Measurements from ENCODE around the gene PSMD13.
"Not testable (repeated sequence)": the region's sequence is repeated elsewhere in the genome, so short reads cannot be mapped to it uniquely, and the experiment has no call there.

PSMD13 gene

DNA sequence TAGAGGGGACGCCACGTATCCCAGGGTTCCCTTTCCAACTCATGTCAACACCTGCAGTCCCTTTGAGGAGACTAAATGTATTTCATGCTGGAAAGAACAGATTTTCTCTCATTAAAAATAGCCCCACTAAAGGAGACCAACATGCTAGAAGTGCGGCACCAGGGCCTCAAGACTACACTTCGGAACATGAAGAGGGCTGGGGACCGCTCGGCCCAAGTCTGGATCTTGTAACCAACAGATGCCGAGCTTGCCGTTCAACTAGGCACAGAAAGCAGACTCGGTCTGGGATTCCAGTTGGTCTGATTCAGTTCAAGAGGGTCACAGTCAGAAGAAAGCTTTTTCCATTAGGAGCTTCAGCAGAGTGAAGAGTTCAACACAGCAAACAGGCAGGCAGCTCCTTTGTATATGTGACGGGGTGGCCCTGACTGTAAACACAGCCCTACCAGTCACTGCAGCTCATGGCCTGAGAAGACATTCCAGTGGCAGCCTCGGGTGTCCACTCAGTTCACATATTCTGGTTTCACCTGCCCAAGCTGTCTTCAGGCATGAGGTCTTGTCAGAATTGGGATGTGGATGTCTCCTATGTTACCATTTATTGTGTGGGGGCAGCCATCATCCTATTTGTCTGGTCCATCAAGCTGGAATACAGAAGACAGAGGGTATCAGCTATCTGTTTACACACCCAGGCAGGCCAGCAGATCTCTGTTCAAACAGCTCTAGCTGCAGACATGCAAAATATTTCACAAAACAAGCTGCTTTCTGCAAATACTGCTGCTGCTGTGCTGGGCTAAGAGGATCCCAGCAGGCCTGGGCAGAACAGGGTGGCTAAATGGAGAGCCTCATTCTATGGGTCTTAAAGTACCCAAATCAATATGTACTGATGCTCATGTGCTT, 20.4 kb upstream of the PSMD13 start:
- no peak for DNase-seq (ENCODE audit: low read depth in 2 of 2, low spot score in 1 of 2)

DNA sequence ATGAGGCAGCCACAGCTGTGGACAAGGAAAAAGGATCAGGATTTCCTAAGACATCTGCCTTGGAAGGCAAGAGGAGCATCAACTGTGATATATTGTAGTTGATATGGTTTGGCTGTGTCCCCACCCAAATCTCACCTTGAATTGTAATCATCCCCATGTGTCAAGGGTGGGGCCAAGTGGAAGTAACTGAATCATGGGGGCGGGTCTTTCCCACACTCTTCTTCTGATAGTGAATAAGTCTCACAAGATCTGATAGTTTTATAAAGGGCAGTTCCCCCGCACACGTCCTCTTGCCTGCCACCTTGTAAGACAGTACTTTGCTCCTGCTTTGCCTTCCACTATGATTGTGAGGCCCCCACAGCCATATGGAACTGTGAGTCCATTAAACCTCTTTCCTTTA, 19.1 kb upstream of the PSMD13 start:
- no peak for DNase-seq (ENCODE audit: low read depth in 2 of 2, low spot score in 1 of 2)

DNA sequence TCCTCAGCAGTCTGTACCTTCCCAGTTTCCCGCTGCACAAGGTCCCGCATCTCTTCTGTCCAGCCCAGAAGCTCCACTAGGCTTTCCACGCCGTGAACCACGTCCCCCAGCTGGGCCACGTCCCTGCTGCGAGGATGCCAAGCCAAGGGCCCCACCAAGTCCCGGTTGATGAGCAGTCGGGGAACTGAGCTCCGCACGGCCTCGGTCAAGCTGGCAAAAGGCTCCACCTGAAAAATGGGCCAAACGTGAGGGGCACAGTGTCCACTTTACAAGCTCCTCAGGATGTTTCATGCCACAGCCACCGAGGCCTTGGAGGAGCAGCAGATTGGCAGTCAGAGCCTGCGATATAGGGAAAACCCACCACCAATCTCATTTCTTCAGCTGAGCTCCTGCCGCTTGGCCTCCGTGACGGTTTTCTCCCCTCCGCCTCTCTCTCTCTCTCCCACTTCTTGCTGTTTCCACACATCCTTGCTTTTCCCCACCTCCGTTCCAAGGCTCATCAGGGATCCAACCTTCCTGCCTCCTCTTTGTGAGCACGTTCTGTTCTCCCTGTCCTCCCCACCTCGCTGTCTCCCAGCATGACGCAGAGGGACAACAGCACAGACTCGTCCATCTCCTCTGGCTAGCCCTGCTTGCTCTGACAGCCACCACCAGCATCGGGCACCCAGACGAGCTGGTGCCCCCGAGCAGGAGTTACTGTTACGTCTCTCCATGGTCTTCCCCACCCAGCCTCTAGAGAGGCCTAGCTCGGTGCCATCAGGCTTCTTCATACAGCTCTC, 17.8 kb upstream of the PSMD13 start:
- no peak for DNase-seq (ENCODE audit: low read depth in 2 of 2, low spot score in 1 of 2)

DNA sequence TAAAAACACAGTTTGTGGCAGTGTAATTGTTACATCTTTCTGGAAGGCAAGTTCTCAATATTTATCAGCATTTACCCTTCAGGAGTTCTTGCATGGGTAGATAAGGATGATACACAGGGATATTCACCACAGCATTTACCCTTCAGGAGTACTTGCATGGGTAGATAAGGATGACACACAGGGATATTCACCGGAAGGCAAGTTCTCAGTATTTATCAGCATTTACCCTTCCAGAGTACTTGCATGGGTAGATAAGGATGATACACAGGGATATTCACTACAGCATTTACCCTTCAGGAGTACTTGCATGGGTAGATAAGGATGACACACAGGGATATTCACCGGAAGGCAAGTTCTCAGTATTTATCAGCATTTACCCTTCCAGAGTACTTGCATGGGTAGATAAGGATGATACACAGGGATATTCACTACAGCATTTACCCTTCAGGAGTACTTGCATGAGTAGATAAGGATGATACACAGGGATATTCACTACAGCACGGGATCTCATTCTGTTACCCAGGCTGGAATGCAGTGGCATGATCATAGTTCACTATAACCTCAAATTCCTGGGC, 16.0 kb upstream of the PSMD13 start:
- DNase-seq (ENCODE audit: low read depth in 2 of 2, low spot score in 1 of 2): not testable (repeated sequence)

DNA sequence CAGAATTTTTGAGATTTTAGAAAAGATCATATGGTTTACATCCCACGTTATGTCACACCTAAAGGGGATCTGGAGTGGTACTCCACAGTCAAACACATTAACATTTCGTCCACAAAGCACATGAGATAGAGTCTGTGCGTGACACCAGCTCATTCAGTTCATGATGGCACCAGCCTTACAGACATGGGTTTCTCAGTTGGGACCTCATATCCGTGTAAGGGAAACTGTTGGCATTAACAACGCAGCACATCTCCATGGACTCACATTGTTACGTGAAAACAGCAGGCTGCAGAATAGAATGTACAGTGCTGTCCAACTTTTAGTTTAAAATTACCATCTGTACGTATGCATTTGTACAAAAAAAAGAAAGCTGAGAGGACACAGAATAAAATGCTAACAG, 15.2 kb upstream of the PSMD13 start:
- DNase-seq (ENCODE audit: low read depth in 2 of 2, low spot score in 1 of 2): no peak

DNA sequence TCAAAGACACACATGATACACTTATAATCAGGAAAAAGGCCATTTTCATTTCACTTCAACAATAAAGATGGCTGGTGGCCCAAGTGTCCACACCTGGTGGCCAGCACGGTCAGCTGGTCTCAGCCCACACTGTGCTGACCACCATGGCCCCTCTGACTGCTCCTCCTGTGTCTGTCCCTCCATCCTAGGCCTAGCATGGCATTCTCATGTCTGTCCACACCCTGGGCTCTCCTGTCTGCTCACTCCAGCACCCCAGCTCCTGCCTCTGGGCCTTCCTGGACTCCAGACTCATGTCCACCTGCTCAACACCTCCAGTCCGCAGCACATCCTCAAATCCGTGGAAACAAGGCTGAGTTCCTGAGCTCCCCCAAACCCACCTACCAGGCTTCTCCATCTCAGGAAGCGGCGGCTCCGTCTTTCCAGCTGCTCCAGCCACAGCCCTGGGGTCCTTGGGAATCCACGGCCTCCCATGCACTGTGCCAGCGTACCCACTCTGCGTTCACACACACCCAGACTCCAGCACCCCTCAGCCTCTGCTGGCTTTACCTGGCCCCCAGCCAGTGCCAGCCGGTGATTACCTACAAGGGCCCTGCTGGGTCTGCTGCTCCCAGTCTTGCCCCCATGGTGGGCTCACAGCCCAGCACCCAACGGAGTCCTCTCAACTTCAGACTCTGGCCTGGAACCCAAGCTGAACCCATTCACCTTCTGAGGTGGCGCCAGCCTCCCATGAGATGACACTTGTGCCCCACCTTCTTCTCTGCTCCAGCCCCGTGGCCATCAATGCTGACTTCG, 14.6 kb upstream of the PSMD13 start:
- DNase-seq (ENCODE audit: low read depth in 2 of 2, low spot score in 1 of 2): no peak

DNA sequence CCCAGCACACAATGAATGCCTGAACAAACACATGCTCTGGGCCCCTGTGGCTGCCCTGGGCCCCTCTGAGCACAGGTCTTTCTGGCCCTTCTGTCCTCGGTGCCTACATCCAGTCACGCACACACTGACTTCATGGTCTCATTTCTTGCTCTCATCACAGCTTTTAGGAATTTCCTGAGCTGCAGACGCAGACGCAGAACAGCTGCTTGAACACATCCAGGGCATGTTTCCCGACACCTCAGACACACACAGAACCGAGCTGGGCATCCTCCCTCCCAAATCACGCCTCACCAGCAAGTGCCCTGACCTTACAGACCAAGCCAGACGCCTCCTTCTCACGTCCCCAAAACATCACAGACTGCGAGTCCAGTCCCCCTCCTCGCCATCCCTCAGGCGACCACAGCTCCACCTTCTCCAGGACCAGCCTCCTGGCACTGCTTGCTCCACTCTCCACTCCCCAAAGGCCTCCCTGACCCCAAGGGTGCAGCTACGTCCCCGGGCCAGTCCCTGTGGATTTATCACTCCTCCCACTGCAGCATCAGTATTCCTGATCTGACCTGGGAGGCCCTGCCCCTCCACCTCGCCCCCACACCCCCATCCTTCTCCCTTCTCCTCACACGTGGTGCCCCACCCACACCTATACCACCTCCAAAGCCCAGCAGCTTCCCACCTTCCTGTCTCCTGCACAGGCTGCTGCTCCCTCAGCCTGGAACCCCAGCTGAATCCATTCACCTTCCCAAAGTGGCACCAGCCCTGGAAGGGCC, 13.6 kb upstream of the PSMD13 start:
- DNase-seq (ENCODE audit: low read depth in 2 of 2, low spot score in 1 of 2): no peak

DNA sequence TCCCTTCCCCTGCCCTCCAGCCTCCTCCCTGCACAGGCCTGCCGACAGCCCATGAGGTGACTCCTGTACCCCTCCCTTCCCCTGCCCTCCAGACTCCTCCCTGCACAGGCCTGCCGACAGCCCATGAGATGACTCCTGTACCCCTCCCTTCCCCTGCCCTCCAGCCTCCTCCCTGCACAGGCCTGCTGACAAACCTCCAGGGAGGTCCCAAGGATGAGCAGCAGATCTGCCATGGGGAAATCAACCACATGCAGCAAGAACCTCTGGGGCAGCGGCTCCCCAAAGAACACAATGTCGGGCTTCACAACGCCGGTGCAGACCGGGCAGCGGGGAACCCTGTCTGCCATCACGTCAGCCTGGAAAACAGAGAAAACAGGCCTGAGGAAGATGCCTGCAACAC, 12.9 kb upstream of the PSMD13 start:
- no peak for DNase-seq (ENCODE audit: low read depth in 2 of 2, low spot score in 1 of 2)

DNA sequence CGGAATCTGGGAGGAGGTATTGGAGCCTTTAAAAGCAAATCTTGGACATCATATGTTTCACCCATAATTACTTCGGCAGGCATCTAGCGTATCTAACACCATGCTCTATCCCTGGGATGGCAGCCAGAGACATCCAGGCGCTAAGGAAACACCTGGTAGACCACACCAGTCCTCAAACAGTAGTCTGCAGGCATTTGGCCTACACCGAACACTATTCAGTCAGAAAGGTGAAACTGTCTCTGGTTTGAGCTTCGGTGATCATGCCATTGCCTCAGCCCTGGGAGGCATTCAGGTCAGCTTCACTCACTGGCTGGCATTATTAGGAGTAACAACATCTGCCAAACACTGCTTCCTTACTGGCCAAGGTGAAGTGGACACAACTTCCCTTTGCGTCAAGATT, 12.4 kb upstream of the PSMD13 start:
- no peak for DNase-seq (ENCODE audit: low read depth in 2 of 2, low spot score in 1 of 2)

DNA sequence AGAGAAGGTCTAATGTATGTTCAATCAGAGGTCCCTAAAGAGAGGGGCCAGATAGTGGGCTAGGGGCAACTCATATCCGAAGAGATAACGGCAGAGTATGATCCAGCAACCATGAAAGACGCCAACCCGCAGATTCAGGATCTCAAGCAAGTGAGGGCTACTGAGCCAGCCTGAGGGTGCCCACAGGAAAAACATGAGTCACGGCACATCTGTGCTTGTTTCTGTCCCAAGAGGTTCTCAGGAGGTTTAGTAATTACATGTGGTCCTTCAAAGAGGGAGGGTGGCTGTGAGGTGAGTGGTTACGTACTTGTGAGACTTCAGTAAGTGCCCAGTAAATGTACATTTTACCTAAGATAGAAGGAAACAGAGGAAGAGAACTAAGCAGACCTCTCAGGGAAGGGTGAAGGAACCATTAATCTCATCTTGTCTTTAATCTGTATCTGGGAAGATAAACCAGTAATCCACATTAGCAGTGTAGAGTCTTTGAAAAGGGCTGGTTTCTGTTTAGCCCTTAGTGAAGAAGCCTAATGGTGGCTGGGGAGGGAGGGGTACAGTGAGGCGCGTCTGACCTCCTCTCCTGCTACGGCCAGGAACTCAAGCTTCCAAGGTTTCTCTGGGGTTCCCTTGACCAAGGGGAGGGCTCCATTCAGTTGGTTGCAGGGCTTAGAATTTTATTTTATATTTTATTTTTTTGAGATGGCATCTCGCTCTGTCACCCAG, 10.9 kb upstream of the PSMD13 start:
- DNase-seq (ENCODE audit: low read depth in 2 of 2, low spot score in 1 of 2): no peak

DNA sequence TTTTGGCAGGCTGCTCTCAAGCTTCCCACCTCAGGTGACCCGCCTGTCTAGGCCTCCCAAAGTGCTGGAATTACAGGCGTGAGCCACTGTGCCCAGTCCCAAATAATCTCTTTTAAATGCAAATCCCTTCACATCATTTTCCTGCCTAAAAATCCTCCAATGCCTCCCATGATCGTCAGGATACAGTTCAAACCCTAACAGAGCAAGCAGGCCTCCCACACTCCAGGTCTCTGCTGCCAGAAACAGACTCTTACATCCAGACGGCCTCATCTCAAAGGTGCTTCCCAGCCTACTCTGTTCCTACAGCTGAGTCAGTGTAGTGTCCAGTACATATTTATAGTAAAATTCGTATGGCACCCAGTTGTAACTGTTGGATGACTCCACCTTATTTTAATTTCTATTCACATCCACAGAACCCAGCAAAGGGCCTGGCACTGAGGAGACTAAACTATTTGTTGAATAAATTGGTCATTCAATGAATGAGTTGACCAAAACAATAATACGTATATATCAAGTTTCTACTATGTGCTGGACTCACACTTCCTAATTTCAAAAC, 8.9 kb upstream of the PSMD13 start:
- DNase-seq (ENCODE audit: low read depth in 2 of 2, low spot score in 1 of 2): no peak

DNA sequence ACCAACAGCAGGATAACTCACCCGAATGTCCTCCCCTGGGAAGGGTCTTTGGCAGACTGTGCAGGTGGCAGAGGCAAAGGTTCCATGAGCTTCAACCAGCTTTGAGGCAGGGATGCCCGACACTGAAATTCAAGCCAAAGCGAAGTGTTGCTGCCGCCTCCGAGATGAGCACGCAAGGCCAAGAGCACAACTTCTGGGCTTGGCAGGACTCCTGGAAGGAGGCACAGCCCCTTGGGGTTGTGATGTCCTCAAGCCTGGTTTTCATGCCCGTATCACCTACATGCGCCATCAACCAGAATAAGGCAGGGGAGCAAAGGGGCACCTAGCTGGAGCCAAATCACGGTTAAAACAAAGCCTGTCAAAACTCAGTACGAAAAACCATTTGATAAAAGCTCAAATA, 6.3 kb upstream of the PSMD13 start:
- DNase-seq (ENCODE audit: low read depth in 2 of 2, low spot score in 1 of 2): no peak

DNA sequence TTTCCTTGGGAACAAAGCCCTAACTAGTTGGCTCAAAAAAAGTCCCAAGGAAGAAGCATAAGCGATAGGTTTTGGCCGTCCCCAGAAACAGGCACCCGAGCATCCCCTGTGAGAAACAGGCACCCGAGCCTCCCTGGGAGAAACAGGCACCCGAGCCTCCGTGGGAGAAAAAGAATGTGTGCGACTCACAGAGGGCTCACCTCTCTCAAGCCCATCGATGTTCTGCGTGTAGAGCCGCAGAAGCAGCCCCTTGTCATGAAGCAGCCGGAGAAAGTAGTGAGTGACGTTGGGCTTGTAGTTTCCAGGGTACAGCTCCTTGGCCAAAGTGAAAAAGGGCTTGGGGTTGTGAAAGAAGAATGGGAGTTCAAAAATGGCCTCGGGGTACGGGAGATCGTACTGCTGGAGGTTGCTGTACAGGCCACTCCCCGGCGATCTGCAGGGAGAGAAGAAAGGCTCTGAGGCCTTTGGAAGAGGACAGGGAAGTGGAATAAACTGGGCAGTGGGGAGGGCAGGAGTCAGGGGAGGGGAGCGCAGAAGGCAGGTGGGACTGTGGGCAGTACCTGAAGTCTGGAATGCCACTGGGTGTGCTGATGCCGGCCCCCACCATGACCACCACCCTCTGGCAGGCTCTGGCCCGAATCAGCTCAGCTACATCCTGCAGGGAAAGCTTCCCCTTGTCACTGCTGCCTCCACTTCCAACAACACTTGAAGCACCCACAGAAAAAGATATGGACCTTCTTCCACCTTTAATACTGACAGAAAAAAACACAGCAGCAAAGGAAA, 3.8 kb upstream of the PSMD13 start:
- no peak for DNase-seq (ENCODE audit: low read depth in 2 of 2, low spot score in 1 of 2)

DNA sequence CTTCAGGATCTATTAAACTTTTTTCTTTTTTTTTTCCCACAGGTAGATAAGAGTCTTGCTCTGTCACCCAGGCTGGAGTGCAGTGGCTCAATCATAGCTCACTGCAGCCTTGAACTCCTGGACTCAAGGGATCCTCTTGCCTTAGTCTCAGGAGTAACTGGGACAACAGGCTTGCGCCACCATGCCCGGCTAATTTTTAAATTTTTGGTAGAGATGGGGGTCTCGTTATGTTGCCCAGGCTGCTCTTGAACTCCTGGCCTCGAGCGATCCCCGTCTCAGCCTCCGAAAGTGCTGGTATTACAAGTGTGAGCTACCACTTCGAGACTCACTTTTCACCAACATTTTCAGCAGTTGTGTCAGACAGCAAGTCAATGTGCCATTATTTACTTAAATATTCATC, 1.6 kb upstream of the PSMD13 start:
- DNase-seq (ENCODE audit: low read depth in 2 of 2, low spot score in 1 of 2): no peak

DNA sequence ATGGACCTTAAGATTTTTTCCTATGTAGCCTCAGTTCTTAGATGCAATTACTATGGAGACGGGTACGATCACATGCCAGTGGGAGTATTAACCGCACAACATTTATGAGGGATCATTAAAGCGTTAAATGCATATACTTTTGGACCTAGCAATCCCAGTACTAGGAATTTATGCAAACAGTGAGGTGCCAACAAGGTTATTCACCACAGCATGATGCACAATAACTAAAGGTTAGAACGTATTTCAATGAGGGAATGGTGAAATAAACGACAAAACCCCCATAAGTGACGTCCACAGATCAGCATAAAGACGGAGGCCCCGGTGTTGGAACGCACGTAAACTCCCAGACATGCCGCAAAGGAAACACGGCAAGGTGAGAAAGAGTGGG, 1.2 kb upstream of the PSMD13 start:
- DNase-seq (ENCODE audit: low read depth in 2 of 2, low spot score in 1 of 2): peak in 1 of 2 donors; percentile 35

DNA sequence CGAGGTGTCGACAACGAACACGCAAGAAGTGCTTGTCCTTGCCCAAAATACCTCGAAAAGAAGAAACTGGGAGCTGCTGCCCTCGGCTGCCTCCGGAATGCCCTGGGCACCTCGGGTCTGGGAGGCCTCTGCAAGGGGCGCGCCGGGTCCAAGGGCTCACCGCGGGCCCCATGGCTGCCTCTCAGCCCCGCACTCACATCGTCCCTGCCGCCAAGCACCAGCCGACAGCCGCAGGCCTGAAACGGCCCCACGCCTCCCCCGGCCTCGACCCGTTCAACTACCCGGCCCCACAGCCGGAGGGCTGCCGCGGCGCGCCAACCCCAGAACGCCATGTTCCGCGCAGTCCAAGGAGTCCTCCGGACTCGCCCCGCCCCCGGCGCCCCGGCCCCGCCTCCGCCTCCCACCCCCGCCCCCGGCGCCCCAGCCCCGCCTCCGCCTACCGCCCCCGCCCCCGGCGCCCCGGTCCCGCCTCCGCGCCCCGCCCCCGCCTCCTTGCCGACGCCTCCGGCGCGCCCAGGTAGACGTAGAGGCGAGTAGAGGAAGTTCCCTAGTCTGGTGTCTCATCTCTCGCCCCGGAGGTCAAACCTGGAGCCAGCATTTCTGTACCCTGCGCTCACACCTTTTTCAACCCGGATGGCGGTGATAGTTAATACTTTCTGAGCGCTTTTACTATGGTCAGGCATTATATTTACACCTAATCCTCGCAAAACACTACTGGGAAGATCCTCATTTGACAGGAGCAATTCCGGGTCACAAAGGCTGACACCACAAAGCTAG, 591 bp upstream of the PSMD13 start, which contains the start of gene SIRT3:
Gene SIRT3, minus strand, starts transcription at position 346 of the 777 bp plus-strand sequence. Its CDS starts 14 bp downstream, at position 332.
- DNase-seq (ENCODE audit: low read depth in 2 of 2, low spot score in 1 of 2): peak; percentile 64 to 76

DNA sequence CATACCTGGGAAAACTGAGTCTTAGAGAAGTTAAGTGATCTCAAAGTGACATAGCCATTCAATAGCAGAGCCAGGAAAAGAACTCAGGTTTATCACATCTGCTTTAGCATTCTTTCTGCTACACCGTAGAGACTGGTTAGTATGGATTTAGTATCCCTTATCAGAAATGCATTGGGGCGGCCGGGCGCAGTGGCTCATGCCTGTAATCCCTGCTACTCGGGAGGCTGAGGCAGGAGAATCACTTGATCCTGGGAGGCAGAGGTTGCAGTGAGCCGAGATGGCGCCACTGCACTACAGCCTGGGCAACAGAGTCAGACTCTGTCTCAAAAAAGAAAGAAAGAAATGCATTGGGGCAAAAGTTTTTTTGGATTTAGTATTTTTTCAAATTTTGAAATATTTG, 1.6 kb downstream of the PSMD13 start:
- DNase-seq (ENCODE audit: low read depth in 2 of 2, low spot score in 1 of 2): not testable (repeated sequence)

DNA sequence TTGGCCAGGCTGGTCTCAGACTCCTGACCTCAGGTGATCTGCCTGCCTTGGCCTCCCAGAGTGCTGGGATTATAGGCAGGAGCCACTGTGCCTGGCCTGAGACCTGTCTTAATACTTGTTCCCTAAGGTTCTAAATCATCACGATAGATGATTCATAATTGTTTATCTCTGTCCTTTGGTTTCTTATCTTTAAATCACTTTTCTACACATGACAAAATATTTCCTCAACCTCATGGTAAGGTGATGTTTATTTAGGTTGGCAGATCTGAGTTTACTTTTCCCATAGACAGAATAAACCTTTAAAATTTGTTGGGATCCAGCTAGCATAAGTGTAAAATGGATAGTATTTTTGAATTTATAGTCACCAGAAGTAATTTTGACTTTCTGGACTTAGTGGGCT, 3.5 kb downstream of the PSMD13 start:
- no peak for DNase-seq (ENCODE audit: low read depth in 2 of 2, low spot score in 1 of 2)

Data from stimulated activated CD8-positive, alpha-beta memory T cell treated with anti-CD3 and anti-CD28 coated beads, Interleukin-4, amount 100 ng/mL, for 1 hour (primary cell).